ENCODE data around the gene MUC4.

The MUC4 gene

GRCh38 chr3:195847055-195847950 lies 35.6 kb upstream of the MUC4 start:
- no peak for DNase-seq (ENCODE audit: low read depth)
- in situ Hi-C loops (cut with HindIII; ENCODE audit: low sequenced_read_pairs) = no loop called here
- TF ChIP-seq, protein P1, sequence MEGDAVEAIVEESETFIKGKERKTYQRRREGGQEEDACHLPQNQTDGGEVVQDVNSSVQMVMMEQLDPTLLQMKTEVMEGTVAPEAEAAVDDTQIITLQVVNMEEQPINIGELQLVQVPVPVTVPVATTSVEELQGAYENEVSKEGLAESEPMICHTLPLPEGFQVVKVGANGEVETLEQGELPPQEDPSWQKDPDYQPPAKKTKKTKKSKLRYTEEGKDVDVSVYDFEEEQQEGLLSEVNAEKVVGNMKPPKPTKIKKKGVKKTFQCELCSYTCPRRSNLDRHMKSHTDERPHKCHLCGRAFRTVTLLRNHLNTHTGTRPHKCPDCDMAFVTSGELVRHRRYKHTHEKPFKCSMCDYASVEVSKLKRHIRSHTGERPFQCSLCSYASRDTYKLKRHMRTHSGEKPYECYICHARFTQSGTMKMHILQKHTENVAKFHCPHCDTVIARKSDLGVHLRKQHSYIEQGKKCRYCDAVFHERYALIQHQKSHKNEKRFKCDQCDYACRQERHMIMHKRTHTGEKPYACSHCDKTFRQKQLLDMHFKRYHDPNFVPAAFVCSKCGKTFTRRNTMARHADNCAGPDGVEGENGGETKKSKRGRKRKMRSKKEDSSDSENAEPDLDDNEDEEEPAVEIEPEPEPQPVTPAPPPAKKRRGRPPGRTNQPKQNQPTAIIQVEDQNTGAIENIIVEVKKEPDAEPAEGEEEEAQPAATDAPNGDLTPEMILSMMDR (IDR thresholded peaks at IDR 0.05; ENCODE audit: low read depth, low read length, missing control alignments) = no peak
- no peak overlapping the region for H3K4me3 ChIP-seq (ENCODE audit: low read depth, low read length)

DNA sequence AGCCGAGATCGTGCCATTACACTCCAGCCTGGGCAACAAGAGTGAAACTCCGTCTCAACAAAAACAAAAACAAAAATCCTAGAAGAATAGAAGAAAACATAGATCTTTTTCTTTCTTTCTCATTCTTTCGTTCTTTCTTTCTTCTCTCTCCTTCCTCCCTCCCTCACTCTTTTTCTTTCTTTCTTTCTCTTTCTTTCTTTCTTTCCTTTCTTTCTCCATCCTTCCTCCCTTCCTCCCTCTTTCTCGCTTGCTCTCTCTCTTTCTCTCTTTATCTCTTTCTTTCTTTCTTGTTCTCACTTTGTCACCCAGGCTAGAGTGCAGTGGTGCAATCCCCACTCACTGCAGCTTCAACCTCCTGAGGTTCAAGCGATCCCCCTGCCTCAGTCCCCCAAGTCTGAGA lies 33.8 kb upstream of the MUC4 start:
- TF ChIP-seq, protein P1 (IDR thresholded peaks at IDR 0.05; ENCODE audit: low read depth, low read length, missing control alignments) = no peak
- H3K4me3 ChIP-seq (ENCODE audit: low read depth, low read length) = no peak overlapping the region
- in situ Hi-C loops (cut with HindIII; ENCODE audit: low sequenced_read_pairs) = no loop called here
- no peak for DNase-seq (ENCODE audit: low read depth)

GRCh38 chr3:195844671-195845218 lies 33.0 kb upstream of the MUC4 start:
- DNase-seq (ENCODE audit: low read depth) = no peak
- H3K4me3 ChIP-seq (ENCODE audit: low read depth, low read length) = no peak overlapping the region
- TF ChIP-seq, protein P1 (IDR thresholded peaks at IDR 0.05; ENCODE audit: low read depth, low read length, missing control alignments) = no peak
- in situ Hi-C loops (cut with HindIII; ENCODE audit: low sequenced_read_pairs) = no loop called here

DNA sequence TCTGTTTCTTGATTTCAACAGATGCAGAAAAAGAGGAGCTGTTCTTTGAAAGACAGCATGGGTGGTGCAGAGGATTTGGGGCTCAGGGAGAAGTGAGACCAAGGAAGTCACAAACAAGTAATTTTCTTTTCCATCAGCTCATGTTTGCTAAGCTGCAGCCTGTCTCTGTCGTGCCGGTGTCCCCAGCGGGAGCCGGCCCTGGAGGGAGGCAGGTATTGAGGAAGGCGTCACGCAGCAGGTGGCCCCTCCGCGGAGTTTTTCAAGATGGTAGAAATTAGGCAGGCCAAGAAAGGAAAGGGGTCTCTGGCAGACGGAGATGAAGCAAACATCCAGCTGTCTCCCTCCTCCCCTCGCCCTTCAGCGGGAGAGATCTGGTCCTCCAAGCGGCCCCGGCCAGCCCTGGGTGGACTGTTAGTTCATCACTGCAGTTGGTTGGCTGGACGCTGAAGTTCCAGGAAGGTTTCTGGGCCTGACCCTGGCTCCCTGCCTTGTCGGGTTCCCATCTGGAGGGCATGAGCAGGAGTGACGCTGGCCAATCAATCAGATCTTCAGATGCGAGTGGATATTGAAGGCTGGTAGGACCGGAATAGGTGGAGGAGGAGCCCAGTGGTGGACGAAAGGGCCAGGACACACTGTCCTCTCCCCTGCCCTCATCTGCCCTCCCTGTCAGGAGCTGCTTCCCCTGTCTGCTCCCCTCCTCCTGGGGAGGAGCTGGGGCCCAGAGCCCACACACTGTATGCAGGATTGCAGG lies 27.7 kb upstream of the MUC4 start:
- TF ChIP-seq, protein P1 (IDR thresholded peaks at IDR 0.05; ENCODE audit: low read depth, low read length, missing control alignments) = no peak
- in situ Hi-C loops (cut with HindIII; ENCODE audit: low sequenced_read_pairs) = no loop called here
- H3K4me3 ChIP-seq (ENCODE audit: low read depth, low read length) = no peak overlapping the region
- no peak for DNase-seq (ENCODE audit: low read depth)

- in situ Hi-C loops (cut with HindIII; ENCODE audit: low sequenced_read_pairs) = no loop called here
- DNase-seq (ENCODE audit: low read depth) = no peak
- no peak overlapping the region for H3K4me3 ChIP-seq (ENCODE audit: low read depth, low read length)
- TF ChIP-seq, protein P1 (IDR thresholded peaks at IDR 0.05; ENCODE audit: low read depth, low read length, missing control alignments) = no peak
Measured at GRCh38 chr3:195838714-195839113, 27.0 kb upstream of the MUC4 start.

- H3K4me3 ChIP-seq (ENCODE audit: low read depth, low read length) = no peak overlapping the region
- in situ Hi-C loops (cut with HindIII; ENCODE audit: low sequenced_read_pairs) = no loop called here
- no peak for DNase-seq (ENCODE audit: low read depth)
- TF ChIP-seq, protein P1 (IDR thresholded peaks at IDR 0.05; ENCODE audit: low read depth, low read length, missing control alignments) = no peak
Measured at GRCh38 chr3:195836476-195837135, 24.9 kb upstream of the MUC4 start.
